AG04450 (cell line): Measurements from ENCODE around the gene PAAF1. TPM values are rescaled to one million over a fixed set of nuclear protein-coding genes. Genes with fewer than 3 reads are reported as not detected.

Source experiments
- CTCF ChIA-PET: fragments of 300-600, 350-600 bp; formaldehyde crosslinking; extraction: SDS; loops from one replicate; lab custom pipeline; 2022; ENCODE audit warnings: antibody characterized with exemption, inconsistent platforms; lab: Charles Lee
- POLR2A ChIA-PET: fragments of 350-600 bp; formaldehyde crosslinking; extraction: SDS; loops from one replicate; lab custom pipeline; 2021; ENCODE audit warnings: antibody characterized with exemption, inconsistent platforms; lab: Yijun Ruan, JAX
- DNase-seq: peaks from one replicate; pipeline ENCODE4 v3.0.0-alpha.2; 2011; ENCODE audit warnings: low read depth, low spot score
- H3K27ac ChIP-seq: one replicate; pipeline ENCODE4 v1.5.1; 2012; ENCODE audit warnings: low read depth, low read length, control low read depth
- H3K27me3 ChIP-seq: one replicate; pipeline ENCODE4 v1.6.0; 2012; ENCODE audit warnings: low read length; ENCODE audit not compliant: control insufficient read depth, insufficient read depth
- H3K4me3 ChIP-seq: 2 replicates; pipeline ENCODE4 v1.5.1; 2011; ENCODE audit warnings: mild to moderate bottlenecking, low read depth, low read length, control low read depth
- H3K9me3 ChIP-seq: 2 replicates; pipeline ENCODE4 v1.5.1; 2012; ENCODE audit warnings: low read length; ENCODE audit not compliant: control insufficient read depth, insufficient read depth
- CTCF ChIP-seq: IDR thresholded peaks from 2 replicates; pipeline ENCODE4 v1.5.1; 2011; ENCODE audit warnings: low read depth, low read length, control low read depth, inconsistent platforms
- polyA plus RNA-seq: library from polyadenylated mRNA; depleted of rRNA; stranded (reverse); fragments of >200 nt; gene quantifications from 2 replicates; pipeline ENCODE4 v1.2.3, GENCODE V29; 2011

PAAF1 gene
- polyA plus RNA-seq, 1 experiment: 18.5 TPM

DNA sequence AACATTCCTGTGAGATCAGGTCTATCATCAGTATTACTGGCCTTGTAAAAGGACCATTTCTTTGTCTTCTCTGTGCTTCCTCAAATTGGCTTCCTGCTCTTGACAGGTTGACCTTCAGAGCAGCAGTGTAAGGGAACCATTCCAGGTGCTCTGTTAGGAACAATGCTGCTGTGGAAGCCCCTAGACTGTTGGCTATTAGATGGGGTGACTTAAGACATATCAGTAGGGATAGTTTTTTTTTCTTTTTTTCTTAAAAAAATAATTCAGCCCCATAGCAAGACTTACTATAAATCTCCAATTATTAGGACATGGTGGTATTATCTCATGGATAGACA lies 37.7 kb upstream of the PAAF1 start:
- no peak for DNase-seq
- Histone ChIP-seq H3K4me3 (no peak overlapping the region), H3K27me3 (no peaks in the 10 kb centered on the region), H3K9me3 (no peaks in the 10 kb centered on the region), H3K27ac (no peak overlapping the region)
- ChIA-PET POLR2A (no interaction called here), CTCF (no interaction called here)
- no peak for TF ChIP-seq CTCF

DNA sequence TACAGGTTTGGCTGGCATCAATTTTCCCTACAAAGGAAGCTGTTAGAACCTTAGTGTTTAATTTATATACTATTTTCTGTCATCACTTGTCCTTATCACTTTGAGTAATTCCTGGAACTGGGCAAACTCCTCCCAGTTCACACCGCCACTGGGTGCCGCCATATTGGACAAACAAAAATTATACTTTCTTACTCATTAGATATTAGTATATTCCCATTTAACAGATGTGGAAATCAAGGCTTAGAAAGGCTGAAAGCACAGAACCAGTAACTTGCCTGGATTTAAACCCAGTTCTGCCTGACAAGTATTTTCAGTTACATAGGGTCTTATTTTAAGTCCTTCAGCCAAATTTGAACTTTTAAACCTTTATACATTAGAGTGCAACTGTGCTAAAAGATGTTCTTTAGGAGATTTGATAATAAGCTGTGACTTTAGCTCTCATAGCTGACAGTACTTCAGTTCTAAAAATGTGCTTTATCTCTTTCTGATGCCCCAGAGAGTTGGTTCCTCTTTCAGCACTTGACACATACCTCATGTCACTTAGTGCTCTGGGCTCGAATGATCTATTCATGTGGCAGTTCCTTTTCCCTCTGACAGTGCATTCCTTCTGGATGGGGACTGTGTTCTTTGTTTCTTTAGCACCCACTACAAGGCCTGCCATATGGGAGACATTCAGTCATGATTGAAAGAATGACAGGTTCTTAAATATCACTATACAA lies 25.6 kb upstream of the PAAF1 start:
- CTCF ChIA-PET: no interaction called here
- H3K4me3 ChIP-seq: no peak overlapping the region
- TF ChIP-seq CTCF: no peak
- POLR2A ChIA-PET: no interaction called here
- no peaks in the 10 kb centered on the region for H3K9me3 ChIP-seq
- no peaks in the 10 kb centered on the region for H3K27me3 ChIP-seq
- H3K27ac ChIP-seq: no peak overlapping the region
- no peak for DNase-seq

GRCh38 chr11:73852049-73852448 lies 24.8 kb upstream of the PAAF1 start:
- no peaks in the 10 kb centered on the region for H3K27me3 ChIP-seq
- ChIA-PET CTCF (no interaction called here), POLR2A (interaction anchor here (0.7 kb wide), 1 partner anchor 65 kb away, joined by 3 read pairs; the partner anchor contains the start of gene MRPL48)
- H3K9me3 ChIP-seq: no peaks in the 10 kb centered on the region
- no peak for TF ChIP-seq CTCF
- H3K27ac ChIP-seq: no peak overlapping the region
- H3K4me3 ChIP-seq: no peak overlapping the region
- no peak for DNase-seq

DNA sequence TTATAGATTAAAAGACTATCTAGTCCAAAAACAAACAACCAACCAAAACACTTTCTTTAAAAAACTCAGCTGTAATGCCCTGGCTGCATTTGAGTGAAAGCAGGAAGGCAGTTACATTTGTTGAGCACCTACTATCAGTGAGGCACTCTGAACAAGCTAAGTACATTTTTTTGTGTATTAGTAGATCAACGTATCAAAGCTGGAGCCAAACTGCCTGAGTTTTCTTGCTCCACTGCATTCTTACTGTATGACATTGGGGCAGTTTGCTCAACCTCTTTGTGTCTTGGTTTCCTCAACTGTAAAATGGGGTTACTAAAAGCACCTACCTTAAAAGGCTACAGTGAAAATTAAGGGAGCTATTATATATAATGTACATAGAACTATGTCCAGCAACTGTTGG lies 22.1 kb upstream of the PAAF1 start:
- no peak for TF ChIP-seq CTCF
- Histone ChIP-seq H3K4me3 (no peak overlapping the region), H3K9me3 (no peaks in the 10 kb centered on the region), H3K27me3 (no peaks in the 10 kb centered on the region), H3K27ac (no peak overlapping the region)
- POLR2A ChIA-PET: interaction anchor here (0.8 kb wide), 1 partner anchor 11 kb away, joined by 3 read pairs; no protein-coding TSS in a partner anchor
- CTCF ChIA-PET: interaction anchor here (0.7 kb wide), 1 partner anchor 76 kb away, joined by 3 read pairs; no protein-coding TSS in a partner anchor
- no peak for DNase-seq

GRCh38 chr11:73856031-73856567 lies 20.7 kb upstream of the PAAF1 start:
- no peak for TF ChIP-seq CTCF
- no peak overlapping the region for H3K4me3 ChIP-seq
- no peaks in the 10 kb centered on the region for H3K9me3 ChIP-seq
- ChIA-PET POLR2A (no interaction called here), CTCF (no interaction called here)
- H3K27me3 ChIP-seq: no peaks in the 10 kb centered on the region
- H3K27ac ChIP-seq: no peak overlapping the region
- no peak for DNase-seq
